Stimulated activated CD4-positive, alpha-beta T cell treated with anti-CD3 and anti-CD28 coated beads, Interleukin-15, amount 100 ng/mL, for 1 hour (primary cell): ENCODE results near the gene CDC20.
"Not testable (repeated sequence)": the region's sequence is repeated elsewhere in the genome, so short reads cannot be mapped to it uniquely, and the experiment has no call there.

Experiments used
- DNase-seq, 2 donors: peaks; one replicate each; pipeline ENCODE4 v3.0.0-alpha.2; 2020; ENCODE audit warnings: low read depth in 1 of 2, low spot score in 1 of 2

Gene CDC20

GRCh38 chr1:43354471-43354870 lies 4.3 kb upstream of the CDC20 start:
- DNase-seq: no peak

- no peak for DNase-seq
These were observed 3.8 kb upstream of the CDC20 start for GRCh38 chr1:43354936-43355335.

GRCh38 chr1:43357251-43357650 lies 1.5 kb upstream of the CDC20 start:
- no peak for DNase-seq

GRCh38 chr1:43358121-43358745 lies 548 bp upstream of the CDC20 start:
- DNase-seq: no peak

GRCh38 chr1:43359696-43360095 lies 915 bp downstream of the CDC20 start:
- no peak for DNase-seq

- DNase-seq: no peak
These were observed 1.8 kb downstream of the CDC20 start for GRCh38 chr1:43360616-43361015.

- DNase-seq: no peak
These were observed 4.6 kb downstream of the CDC20 start for GRCh38 chr1:43363283-43363934.

- no peak for DNase-seq
These were observed 5.2 kb downstream of the CDC20 start for GRCh38 chr1:43363935-43364525.

- DNase-seq: no peak
These were observed 6.9 kb downstream of the CDC20 start for GRCh38 chr1:43365678-43366077.

GRCh38 chr1:43366179-43366578 lies 7.4 kb downstream of the CDC20 start:
- DNase-seq: no peak

GRCh38 chr1:43366601-43367025 lies 7.8 kb downstream of the CDC20 start:
- DNase-seq: no peak

GRCh38 chr1:43367026-43367903 lies 8.5 kb downstream of the CDC20 start:
- DNase-seq: peak in 1 of 2 donors; percentile 18

- DNase-seq: peak; percentile 73 to 87
These were observed 9.3 kb downstream of the CDC20 start, which contains the start of gene ELOVL1 for GRCh38 chr1:43367904-43368645. Gene ELOVL1 (minus strand): TSS chr1:43368011. CDS start chr1:43365609, 2,402 bp downstream.

- DNase-seq: no peak
These were observed 9.9 kb downstream of the CDC20 start for GRCh38 chr1:43368646-43369020.

- DNase-seq: not testable (repeated sequence)
These were observed 11.0 kb downstream of the CDC20 start for GRCh38 chr1:43369779-43370178.

- no peak for DNase-seq
These were observed 11.8 kb downstream of the CDC20 start for GRCh38 chr1:43370564-43370963.

- DNase-seq: no peak
These were observed 13.4 kb downstream of the CDC20 start for GRCh38 chr1:43372172-43372571.

GRCh38 chr1:43373066-43373940 lies 14.5 kb downstream of the CDC20 start:
- DNase-seq: no peak

- DNase-seq: no peak
These were observed 18.0 kb downstream of the CDC20 start for GRCh38 chr1:43376723-43377235.

- no peak for DNase-seq
These were observed 19.1 kb downstream of the CDC20 start for GRCh38 chr1:43377831-43378230.
